ENCODE measurements around the gene RHBDD1.

The RHBDD1 gene

DNA sequence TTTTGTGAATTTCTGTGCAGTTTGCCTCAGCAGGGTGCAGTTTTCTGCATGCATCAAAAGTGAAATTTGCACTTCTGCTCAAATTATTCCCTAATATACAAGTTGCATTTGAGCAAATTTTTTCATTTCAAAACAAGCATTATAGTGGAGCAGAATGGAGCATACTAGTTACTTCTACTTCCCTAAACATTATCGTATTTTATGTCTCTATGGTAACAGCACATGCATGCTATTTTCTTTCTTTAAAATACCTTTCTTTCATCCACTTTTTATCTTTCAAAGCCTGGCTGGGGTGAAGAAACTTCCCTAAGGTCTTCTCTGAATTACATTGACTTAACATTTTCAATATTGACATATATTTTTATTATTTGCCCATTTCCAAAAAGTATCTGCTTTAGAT, 11.2 kb downstream of the RHBDD1 start:
- DNase-seq, result no peak

DNA sequence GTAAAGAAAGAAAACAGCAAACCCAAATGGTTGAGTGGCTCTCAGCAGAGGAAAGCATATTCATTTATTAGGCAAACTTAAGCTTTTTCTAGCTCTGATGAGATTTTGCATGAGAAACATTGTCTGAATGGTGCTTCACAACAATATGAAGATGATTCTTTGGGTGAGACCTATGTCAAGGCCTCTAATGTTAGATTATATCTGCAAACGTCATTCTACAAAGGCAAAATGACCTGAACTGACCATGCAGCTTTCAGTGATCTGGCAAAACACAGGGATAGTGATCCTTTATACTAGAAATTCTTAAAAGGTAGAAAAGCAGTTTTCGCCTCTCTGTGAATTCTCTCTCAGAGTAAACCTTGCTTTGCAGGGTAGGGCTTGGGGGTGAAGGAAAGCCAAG, 11.7 kb downstream of the RHBDD1 start:
- DNase-seq, result no peak

DNA sequence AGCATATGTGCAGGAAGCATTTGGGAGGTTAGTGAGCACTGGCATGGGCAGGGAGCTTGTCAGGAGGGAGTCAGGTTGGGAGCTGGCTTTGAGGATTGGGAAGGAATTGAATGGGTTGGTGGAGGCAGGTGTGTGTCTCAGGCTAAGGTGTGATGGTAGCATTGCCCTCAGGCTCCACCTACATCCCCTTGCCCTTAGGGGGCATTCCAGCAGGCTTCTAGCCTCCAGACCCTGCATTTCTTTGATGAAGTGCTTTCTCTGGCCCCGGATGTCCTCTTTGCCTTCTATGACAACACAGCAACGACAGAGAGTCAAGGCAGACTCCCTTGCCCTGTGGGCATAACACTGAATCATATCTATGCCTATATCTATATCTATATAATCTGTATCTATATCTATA, 13.5 kb downstream of the RHBDD1 start:
- no peak for DNase-seq

DNA sequence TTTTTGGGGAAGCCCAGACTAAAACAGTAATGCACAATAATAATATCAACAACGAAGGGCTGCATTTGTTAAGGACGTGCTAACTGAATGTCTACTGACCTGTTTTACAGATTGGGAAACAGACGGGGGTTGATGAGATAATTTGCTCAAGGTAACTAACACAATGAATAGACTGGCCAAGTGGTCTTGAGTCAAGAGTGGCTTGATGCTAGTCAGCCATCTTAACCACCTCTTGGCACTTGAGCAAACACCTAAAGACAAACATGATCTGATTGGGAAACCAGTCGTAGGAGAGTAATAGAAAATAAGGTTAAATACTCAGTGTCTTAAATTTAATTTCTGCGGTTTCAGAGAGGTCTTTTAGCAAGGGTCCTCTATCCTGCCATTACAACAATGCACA, 14.2 kb downstream of the RHBDD1 start:
- no peak for DNase-seq

DNA sequence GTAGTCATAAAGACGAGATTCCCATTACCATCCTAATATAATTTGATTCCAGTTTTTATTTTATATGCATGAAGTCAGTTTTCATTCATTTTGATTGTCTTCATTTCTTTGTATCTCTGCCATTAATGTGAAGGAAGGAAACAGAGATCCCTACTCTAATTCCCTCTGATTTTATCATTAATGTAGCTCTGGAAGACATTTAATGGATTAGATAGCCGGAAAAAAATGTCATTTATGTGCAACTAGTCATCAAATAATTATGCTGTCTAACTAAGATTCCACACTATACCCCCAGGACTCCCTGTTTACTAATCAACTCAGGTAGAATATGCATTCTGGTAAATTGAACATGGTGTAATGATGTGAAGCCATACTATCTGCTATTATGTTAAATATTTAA, 19.9 kb downstream of the RHBDD1 start:
- no peak for DNase-seq

DNA sequence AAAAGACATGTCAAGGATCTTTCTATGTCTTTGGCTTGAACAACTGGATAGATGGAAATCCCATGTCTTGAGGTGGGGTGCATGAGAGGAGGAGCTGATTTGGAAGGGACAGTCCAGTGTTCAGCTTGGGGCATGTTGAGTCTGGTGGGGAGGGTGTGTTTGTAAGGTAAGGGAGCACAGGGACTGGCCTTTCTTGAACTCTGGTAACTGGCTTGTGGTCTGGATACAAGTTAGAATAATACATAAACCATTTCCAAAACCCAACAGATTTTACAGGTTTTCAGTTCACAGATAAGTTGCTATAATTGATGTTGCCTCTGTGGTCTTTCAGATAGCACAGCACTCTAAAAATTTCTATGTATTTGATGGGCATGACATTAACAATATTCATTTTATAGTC, 24.2 kb downstream of the RHBDD1 start:
- DNase-seq, result no peak

DNA sequence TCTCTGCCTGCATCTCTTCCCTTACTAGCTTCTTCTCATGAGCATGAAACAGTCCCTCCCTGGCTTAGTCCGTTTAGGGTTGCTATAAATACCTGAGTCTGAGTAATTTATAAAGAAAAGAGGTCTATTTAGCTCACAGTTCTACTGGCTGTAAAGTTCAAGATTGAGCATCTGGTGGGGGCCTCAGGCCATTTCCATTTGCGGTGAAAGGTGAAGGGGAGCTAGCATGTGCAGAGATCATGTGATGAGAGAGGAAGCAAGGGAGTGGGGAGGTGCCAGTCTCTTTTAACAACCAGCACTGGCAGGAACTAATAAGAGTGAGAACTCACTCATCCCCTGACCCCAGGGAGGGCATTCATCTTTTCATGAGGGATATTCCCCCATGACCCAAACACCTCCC, 26.8 kb downstream of the RHBDD1 start:
- no peak for DNase-seq

DNA sequence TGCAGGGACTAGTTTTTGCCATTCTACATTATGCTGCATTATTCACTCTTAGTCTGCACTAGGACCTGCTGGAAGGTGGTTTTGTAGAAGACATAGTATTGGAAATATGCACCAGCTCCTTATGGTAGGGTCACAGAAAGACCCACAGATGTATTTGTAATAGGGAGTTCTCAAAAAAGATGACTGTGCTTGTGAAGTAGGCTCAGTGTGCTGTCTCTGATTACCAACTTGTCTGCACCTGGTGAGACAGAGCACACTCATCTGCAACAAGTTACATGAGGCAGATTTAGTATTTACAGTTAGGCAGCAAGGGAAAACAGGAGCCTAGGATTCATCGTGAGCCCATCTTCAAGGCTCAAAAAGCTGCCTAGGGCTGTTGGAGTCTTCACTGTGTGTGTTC, 29.4 kb downstream of the RHBDD1 start:
- no peak for DNase-seq

DNA sequence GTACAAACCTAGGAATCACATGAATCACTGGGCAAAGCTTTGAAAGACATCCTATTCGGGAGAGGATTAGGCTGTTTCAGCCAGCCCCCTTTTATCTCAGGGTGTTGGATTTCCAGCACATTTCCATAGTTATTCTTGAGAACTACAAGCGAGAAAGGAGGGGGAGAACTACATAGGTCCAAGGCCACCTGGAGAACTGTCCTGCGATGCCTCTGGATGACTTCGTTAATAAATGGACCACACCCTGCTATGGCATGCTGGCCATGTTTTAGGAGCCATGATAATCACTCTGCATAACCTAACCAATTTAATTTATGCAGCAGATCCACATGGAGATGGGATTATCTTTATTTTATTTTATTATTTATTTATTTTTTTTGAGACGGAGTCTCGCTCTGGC, 29.9 kb downstream of the RHBDD1 start:
- no peak for DNase-seq

DNA sequence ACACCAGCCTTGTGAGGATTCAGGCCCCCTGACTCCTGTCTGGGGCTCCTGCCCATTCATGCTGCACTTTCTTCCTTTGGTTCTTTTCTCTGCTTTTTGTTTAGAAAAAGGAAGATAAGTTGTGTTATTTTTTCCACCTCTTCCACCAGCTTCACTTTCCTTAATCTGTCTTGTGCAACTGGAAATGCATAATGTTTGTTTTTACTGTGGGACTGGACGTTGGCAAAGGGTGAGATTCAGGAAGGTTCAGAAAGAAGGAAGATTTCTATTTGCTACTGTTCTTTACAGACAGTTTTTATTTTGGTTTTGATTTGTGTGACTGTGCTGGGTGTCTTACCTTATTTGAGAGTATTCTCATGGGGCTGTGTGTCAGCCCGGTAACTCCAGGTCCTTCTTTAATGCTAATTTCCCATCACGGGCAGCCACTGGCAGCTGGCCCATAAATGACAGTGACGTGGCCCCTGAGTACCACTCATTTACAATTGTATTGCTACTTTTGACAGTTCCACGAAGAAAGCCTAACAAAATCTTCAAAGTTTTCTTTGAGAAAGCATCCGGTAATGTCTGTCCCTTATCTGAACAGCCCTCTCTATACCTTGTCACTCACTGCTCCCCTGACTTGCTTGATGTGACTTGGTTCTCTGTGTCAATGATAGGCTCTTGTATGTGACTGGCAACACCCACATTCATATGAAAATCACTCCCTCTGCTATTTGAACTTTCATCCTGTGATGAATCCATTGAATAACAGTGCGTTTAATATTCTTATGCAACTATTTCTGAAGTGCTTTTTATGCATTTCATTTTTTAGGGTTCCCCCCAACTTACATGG, 32.7 kb downstream of the RHBDD1 start:
- no peak for DNase-seq

DNA sequence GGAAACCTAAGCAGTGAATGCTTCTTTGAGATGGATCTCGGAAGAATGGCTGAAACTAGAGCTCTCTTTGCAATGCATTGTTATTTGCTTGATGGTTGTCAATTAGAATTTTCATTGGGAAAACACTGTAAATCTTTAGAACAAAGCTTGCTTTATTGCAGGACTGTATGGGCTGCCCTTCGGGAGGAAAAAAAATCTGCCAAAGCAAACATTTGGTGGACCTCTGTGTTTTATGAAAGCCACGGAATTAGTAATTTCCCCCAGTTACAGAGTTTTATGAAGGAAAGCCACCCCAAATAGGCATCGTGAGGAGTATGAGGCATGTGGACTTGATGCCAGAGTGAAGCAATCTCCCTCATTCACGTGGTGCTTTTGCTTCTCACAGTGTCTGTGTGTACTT, 33.5 kb downstream of the RHBDD1 start:
- DNase-seq, result no peak

DNA sequence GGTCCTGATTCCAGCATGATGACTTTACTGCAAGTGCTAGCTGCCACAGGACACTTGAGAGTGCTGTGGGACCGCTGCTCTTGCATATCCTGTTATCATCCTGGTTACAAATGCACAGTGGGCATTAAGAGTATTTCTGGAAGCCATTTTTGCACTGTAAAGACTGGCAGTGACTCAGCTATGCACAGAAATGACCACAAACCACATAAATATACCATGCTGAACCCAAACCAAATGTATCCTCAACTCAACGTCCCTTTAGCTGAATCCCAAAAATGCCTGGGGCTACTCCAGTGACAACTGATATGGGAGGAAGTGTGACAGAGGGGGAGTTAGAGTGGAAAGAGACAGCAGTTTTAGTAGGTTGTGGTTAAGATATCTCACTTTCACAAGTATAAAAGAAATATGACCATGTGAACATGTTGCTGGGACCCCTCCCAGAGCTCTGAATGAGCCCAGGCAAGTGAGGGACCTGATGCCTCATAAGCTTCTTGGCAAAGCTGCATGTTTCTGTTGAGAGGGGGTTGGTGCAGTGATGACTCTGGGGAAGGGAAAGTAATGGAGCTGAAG, 37.3 kb downstream of the RHBDD1 start:
- peak; percentile 42 for DNase-seq

DNA sequence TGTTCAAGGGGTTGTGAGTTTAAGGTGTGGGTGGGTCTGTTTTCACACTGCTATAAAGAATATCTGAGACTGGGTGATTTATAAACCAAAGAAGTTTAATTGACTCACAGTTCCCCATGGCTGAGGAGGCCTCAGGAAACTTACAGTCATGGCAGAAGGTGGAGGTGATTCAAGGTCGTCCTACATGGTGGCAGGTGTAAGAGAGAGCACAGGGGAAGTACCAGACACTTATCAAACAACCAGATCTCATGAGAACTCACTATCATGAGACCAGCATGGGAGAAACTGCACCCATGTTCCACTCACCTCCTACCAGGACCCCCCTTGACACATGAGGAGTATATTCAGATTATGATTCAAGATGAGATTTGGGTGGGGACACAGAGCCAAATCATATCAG, 38.0 kb downstream of the RHBDD1 start:
- DNase-seq, result peak; percentile 56

DNA sequence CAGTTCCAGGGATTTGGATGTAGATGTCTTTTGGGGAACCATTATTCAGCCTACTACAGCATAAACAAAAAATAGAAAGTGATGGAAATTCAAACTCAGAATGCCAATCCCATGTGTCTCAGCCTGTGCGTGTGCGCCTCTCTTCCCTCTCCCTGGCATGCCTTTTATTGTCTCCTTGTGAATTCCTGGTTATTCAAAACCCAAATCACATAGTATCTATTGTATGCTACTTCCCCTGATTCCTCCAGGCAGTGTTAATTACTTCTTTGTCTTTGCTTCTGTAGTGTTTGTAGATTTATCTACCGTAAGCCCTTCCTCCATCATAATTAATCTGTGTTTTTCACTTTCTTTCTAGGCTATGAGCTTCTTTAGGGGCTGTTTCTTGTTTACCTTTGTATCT, 38.9 kb downstream of the RHBDD1 start:
- no peak for DNase-seq

DNA sequence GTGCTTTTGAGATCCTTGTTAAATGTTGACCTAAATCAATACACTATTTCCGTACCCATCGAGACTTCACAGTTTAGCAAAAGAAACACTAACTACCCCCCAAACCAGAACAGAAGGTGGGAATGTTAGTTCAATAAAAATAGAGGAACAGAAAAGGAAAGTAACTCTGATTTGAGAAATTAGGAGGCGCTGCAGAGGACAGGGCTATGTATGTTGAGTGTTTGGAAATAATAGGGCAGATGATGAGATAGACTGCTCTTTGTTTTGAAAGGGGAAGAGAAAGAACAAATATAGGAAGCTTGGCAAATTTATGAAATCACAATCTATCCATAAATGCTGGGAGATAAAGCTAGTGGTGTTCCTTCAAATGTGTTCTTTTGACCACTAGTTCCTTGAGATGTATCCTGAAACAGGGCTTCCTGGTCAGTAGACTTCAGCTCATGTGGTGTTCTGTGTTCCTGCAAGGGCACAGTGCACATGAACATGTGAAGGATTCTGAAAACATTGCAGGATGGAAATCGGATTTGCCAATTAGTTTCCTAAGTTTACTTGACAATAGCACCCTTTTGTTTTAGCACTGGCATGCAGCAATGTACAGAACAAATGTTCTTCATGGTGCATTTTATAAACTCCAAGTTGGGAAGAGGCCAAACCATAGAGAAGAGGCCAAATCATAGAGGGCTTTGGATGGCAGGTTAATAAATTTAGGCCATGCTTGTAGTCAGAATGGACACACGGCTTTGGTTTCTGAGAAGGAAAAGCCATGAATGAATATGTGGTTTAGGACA, 39.8 kb downstream of the RHBDD1 start:
- no peak for DNase-seq

DNA sequence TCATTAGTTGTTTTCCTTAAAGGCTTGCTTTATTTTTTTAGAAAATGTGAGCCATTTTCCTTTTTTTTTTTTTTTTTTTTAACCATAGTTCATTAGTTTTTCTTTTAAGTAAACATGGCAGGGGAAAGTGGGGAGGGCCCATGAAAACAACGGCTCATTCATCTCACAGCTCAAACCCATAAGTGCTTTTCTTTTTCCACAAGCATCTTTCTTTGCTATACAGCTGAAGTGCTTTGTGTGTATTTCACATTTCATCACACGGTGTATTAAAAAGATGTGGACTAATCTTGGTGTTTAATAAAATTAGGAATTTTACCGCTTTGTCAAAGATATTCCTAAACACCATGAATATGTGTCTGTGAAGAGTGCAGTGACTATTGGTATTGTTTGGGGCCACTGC, 41.6 kb downstream of the RHBDD1 start:
- DNase-seq, result no peak

DNA sequence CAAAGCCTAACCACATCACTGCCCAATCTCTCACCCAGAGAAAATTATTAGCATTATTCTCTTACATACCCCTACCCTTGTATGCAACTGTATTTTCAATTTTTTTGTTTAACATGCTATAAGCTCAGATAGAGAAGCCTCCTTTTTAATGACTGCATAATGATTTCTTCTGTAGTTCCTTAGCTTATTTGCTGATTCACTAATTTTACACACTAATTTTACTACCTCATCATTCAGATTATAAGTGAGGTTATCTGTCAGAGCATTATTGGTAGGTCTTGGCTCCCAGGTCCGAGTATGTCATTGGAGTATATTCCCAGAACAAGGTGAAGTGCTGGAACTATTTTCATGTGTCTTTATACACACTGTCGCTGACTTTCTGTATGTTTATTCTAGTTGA, 45.4 kb downstream of the RHBDD1 start:
- no peak for DNase-seq

DNA sequence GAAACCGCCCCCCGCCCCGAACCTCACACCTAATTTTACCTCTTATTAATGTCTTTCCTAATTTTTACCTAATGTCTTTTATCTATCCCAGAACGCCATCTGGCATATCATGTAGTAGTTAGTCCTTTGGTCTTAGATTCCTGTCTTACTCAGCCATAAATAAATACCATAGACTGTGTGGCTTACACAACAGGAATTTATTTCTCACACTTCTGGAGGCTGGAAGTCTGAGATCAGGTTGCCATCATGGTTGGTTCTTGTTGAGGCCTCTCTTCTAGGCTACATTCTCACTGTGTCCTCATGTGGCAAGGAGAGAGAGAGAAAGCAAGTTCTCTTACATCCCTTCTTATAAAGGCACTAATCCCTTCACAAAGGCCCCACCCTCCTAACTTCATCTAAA, 46.8 kb downstream of the RHBDD1 start:
- no peak for DNase-seq

DNA sequence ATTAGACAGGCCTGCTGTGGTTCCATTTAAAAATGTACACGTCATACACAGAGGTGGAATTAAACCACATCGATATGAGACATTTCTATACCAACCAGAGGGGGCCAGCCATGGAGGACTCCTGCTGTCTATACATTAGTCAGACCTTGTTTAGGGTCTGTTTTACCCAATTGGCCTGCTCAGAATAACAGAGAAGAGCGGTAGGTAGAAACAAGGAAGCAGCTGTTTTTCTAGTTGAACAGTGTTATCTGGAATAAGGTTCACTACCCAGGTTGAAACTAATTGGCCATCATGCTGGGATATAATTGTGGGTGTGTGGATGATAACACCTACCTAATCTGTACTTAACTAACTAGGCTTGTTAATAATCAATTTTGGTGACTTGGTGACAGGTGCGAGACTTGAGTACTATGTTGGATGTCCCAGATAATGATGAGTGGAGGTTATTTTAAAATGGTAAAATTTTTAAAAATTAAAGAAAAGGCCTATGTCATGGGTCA, 47.5 kb downstream of the RHBDD1 start:
- DNase-seq, result no peak

DNA sequence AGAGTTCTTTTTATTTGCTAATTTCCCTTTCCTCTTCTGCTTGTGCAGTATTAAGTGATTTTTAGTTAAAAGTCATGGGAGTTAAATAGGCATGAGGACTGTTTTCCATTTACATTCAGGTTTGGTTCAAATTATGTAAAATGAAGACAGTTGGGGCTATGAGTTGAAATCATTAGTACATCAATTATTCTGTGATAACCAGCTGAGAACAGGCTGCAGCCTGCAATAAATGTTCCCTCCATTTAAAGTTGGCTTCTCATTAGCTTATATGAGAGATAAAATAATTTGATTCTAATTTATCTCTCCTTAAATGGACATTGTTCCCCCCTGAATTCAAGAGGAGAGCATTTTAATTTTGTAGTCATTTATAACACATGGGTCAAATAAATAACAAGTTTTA, 48.3 kb downstream of the RHBDD1 start:
- DNase-seq, result no peak

DNA sequence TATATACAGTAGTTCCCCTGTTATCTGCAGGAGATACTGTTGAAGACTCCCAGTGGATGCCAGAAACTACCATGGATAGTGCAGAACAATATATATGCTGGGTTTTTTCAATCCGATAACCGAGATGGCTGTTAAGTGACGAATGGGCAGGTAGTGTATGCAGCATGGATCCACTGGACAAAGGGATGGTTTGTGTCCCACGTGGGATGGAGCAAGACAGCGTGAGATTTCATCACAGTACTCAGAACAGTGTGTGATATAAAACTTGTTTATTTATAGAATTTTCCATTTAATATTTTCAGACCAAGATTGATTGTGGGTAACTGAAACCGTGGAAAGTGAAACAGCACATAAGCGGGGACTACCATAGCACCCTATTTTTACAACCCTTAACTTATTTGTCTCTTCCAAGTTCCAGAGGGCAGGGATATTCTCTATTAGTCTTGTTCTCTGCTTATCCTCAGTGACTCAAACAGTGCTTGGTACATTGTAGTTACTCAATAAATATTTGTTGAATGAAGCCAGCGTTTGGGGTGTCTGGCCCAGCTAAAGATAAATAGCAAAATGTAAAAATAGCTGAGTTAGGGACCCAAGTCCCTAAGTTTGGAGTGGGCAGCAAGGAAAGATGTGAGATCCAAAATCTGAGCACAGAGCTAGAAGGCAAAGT, 50.0 kb downstream of the RHBDD1 start:
- no peak for DNase-seq

DNA sequence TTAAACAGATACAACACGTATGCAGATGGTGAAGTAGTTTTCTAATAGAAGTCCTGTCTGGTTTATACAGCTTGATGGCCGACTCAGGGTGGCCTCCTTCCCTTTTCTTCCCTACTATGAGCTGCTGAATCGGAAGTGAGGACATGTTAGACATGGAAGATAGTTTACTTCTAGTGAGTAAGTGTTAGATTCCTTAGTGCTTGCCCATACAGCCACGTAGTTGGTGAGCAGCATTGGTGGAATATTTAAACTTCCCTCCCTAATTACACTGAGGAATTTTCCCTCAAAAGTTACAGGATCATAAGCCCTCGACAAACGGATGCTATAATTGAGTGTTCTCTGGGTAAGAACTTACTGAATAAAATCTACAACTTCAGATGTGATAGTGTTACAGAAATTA, 52.1 kb downstream of the RHBDD1 start:
- DNase-seq, result no peak

DNA sequence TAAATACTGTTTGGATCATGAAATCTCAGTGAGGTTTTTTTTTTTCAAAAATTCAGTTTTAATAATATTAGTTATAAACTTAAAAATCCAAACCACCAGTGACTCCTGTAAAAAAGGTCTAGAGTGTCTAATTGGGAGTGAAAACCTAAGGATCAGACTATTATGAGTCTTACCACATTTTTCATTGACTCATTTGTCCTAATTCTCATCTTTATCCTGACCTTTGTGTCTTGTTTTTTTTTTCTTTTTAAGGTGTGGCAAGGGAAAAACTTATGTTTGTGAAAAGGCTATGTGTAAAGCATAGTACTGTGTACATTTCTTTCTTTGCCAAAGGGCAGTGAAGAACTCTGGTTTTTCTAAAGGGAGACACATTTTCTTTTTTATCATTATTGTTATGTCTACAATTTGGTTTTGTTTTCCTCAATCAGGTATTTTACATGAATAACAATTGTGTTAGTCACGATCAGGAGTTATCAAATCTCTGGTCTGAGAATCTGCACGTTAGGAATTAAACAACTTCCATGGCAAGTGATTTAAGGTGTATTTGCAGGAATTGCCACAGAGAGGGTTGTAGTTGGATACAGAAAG, 52.6 kb downstream of the RHBDD1 start:
- no peak for DNase-seq
